ENCODE measurements around the gene PDZD2.

The PDZD2 gene

GRCh38 chr5:31853398-31854135 is 214.6 kb downstream of the PDZD2 start:
- H3K27ac ChIP-seq: no peak overlapping the region
- no peak for TF ChIP-seq ZFX (IDR thresholded peaks at IDR 0.05; ENCODE audit: borderline replicate concordance)
- TF ChIP-seq, protein P1, sequence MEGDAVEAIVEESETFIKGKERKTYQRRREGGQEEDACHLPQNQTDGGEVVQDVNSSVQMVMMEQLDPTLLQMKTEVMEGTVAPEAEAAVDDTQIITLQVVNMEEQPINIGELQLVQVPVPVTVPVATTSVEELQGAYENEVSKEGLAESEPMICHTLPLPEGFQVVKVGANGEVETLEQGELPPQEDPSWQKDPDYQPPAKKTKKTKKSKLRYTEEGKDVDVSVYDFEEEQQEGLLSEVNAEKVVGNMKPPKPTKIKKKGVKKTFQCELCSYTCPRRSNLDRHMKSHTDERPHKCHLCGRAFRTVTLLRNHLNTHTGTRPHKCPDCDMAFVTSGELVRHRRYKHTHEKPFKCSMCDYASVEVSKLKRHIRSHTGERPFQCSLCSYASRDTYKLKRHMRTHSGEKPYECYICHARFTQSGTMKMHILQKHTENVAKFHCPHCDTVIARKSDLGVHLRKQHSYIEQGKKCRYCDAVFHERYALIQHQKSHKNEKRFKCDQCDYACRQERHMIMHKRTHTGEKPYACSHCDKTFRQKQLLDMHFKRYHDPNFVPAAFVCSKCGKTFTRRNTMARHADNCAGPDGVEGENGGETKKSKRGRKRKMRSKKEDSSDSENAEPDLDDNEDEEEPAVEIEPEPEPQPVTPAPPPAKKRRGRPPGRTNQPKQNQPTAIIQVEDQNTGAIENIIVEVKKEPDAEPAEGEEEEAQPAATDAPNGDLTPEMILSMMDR (IDR thresholded peaks at IDR 0.05): no peak

- H3K27ac ChIP-seq: no peak overlapping the region
- TF ChIP-seq, protein P1 (IDR thresholded peaks at IDR 0.05): no peak
- TF ChIP-seq ZFX (IDR thresholded peaks at IDR 0.05; ENCODE audit: borderline replicate concordance): no peak
Measured at GRCh38 chr5:31854181-31855133, 215.5 kb downstream of the PDZD2 start.

GRCh38 chr5:31855134-31856040 is 216.5 kb downstream of the PDZD2 start:
- TF ChIP-seq ZFX (IDR thresholded peaks at IDR 0.05; ENCODE audit: borderline replicate concordance): no peak
- TF ChIP-seq, protein P1 (IDR thresholded peaks at IDR 0.05): peak; percentile 21
- H3K27ac ChIP-seq: no peak overlapping the region

DNA sequence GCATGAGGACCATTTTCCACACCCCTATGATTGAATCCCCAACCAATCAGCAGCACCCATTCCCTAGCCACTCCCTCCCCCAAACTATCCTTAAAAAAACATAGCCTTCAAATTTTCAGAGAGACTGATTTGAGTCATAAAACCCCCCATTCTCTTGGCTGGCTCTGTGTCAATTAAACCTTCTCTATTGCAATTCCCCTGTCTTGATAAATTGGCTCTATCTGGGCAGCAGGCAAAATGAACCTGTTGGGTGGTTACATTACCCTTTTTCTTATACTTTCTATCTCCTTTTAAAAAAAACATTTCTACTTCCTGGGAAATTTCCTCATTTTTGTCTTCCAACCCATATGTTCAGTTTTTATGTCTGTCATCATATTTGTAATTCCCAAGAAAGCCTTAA is 220.2 kb downstream of the PDZD2 start:
- H3K27ac ChIP-seq: no peak overlapping the region
- TF ChIP-seq, protein P1 (IDR thresholded peaks at IDR 0.05): no peak
- no peak for TF ChIP-seq ZFX (IDR thresholded peaks at IDR 0.05; ENCODE audit: borderline replicate concordance)

DNA sequence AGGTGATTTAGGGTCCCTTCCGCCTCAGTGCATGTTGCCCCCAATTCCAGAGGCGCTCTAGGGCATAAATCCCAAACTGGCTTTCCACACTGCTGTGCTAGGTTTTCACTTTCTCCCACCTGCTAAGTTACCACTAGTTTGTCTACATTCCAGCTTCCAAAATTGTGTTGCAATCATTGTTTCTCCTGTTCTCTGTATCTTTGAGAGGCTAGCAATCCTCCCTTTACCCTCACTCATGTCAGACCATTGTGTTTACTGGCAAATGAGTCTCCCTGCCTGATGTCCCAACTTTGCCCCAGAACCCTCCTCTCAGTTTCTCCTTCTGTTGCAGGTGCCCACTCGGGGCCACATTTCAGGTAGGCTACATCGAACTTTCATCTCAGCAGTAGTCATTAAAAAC is 221.3 kb downstream of the PDZD2 start:
- no peak for TF ChIP-seq ZFX (IDR thresholded peaks at IDR 0.05; ENCODE audit: borderline replicate concordance)
- TF ChIP-seq, protein P1 (IDR thresholded peaks at IDR 0.05): no peak
- H3K27ac ChIP-seq: no peak overlapping the region

GRCh38 chr5:31860726-31861433 is 221.9 kb downstream of the PDZD2 start:
- TF ChIP-seq, protein P1 (IDR thresholded peaks at IDR 0.05): no peak
- TF ChIP-seq ZFX (IDR thresholded peaks at IDR 0.05; ENCODE audit: borderline replicate concordance): no peak

More at GRCh38 chr5:31860726-31861433, 221.9 kb downstream of the PDZD2 start:
- H3K27ac ChIP-seq: no peak overlapping the region

Data from 22Rv1 (cell line).